DMS 273 treated with DMSO at 0.1 percent for 48 hours (cell line): ENCODE measurements around the gene RNF215.

Experiments used
- DNase-seq: peaks from one replicate; lab custom pipeline; 2025; lab: John Stamatoyannopoulos, UW

Gene RNF215

DNA sequence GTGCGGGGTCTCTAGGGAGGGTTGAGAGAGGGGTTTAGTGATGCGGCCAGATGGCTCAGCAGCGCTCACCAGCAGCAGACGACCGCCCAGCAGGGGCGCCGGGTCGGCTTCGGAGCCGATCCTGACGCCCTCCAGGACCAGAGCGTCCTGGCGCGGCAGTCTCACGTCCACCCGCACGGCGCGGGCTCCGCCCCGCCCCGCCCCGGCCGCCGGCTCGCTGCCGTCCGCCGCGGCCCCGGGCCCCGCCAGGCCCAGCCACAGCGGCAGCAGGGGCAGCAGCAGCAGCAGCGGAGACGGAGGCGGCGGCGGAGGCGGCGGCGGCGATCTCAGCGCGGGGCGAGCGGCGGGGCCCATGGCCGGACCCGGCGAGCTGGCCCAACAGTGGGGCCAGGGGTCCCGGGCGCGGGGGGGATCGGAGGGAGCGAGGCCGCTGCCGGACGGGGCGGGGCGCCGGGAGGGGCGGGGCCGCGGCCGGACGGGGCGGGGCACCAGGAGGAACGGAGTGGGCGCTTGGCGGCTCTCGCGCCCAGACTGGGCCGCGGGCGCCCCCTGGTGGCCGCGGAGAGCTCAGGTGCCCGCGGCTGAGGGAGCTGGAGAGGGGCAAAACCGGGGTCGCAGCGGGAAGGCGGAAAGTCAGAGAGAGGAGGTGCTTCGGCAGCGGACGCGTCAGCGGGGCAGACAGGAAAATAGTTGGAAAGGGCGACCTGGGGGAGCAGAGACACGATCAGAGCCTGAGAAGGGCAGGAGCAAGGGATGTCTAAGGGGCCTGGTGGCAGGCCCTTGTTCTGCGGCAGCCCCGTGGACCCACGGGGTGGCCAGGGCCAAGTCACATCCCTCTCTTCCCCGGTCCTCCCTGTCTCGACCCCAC, at the start of gene RNF215:
Gene RNF215 (minus strand): TSS at position 452 of the 868 bp plus-strand sequence. CDS start 98 bp downstream, at position 354.
- no peak for DNase-seq

DNA sequence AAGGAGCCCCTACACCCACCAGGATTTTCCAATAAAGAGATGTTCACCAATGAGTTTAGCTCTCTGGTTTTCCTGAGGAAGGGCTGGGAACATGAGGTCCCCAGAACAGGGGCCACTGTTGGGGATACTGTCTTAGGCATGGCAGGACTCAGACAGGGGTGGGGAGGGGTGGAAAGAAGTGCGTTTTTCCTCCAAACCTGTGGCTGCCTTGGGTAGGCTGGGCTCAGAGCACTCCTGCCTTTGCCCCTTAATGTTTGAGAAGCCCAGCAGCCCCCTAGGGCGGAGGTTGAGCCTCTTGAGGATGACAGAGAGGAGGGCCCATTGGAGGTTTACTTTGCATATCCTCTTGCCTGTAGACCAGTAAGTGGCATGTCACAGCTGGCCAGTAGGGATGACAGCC, 49.0 kb upstream of the RNF215 start:
- no peak for DNase-seq

DNA sequence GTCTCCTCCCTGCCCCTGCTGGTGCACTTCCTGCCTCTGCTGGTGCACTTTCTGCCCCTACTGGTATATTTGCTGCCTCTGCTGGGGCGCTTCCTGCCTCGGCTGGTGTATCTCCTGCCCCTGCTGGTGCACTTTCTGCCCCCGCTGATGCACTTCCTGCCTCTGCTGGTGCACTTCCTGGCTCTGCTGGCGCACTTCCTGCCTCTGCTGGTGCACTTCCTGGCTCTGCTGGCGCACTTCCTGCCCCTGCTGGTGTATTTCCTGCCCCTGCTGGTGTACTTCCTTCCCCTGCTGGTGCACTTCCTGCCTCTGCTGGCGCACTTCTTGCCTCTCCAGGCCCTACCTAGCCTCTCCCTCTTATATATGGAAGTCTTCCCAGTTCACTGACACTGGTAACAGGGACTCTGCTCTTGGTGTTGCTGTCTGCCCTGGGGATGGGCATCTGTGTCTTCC, 48.5 kb upstream of the RNF215 start:
- no peak for DNase-seq

DNA sequence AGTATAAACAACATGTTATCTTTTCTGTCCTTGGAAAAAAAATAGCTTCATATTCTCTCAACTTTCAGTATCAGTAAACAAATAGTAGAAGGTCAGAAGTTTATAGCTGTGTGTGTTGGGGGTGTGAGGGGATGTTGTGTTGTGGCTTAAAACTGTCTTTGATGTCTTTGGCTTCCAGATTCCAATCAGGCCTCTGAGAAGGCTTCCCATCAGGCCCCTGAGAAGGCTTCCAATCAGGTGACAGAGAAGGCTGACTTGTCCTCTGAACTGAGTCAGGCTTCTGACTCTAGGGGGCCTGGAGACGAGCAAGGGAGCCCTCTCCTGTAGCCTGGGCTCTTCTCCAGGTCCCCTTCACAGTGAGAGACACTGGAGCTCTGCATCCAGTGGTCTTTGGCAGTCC, 47.6 kb upstream of the RNF215 start:
- no peak for DNase-seq

DNA sequence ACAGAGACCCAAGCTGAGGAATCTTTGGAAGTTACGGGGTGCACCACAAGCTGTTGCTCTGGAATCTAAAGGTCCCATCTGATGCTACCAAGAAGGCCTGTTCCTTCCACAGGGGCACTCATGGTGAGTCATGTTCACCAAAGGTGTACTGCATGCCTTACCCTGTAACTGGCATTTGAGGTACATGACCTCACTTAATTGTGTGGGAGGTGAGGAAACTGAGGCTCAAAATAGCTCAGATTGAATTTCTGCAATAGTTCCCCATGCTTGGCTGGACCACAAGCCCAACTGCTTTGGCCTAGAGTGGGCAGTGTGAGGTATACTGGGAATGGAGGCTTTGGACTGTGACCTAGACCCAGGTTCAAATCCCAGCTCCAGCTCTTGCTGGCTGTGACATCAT, 46.6 kb upstream of the RNF215 start:
- no peak for DNase-seq

DNA sequence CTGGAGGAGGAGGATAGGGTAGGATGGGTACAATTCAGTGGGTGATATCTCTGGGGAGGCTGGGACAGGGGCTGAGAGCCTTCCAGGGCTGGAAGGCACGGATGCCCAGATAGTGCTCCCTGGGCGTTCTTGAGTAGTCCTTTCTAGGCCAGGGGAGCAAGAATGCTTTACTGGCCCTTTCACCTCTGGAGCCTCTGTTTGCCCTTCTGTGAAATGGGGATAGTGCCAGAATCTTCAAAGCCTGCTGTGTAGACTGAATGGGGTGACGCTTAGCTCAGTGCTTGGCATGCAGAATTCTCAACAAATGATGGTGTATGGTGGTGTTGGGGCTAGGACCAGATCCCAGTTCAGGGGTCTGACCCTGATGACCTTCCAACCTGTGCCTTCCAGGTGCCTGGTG, 46.0 kb upstream of the RNF215 start:
- no peak for DNase-seq

DNA sequence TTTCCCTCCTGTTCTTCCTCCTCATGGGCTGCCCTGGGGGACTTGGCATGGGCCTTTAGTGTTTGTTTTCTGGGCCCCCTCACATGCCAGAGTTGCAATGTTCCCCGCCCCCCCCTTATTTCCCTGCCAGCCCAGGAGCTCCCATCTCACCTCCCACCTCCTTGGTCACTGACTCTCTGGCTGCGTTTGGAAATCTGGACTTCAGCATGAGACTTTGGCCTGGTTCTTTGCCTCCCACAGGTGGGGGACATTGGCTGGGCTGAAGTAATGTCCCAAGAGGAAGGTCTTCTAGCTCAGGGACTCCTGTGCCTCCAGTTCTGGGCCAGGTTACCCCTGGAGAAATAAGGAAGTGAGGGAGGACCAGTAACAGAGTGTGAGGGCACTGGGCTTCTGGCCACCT, 45.3 kb upstream of the RNF215 start:
- DNase-seq, result no peak

DNA sequence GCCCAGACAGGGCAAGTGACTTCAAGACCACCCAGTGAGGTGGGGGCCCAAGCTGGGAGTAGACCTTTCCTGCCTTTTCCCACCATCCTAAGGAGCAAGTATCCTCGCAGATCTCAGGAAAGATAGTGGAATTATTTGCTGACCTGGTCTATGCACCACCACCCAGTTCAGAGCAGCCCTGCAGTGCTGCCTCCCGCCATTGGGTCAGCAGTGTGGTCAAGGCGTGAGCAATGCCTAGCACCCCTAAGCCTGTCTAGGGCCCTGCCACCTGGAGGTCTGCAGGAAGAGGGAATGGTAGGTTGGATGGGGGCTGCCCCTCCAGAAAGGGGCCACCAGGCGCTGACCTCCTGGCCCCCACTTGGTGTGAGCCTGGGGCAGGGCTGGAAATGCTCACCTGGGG, 44.9 kb upstream of the RNF215 start:
- DNase-seq, result no peak

DNA sequence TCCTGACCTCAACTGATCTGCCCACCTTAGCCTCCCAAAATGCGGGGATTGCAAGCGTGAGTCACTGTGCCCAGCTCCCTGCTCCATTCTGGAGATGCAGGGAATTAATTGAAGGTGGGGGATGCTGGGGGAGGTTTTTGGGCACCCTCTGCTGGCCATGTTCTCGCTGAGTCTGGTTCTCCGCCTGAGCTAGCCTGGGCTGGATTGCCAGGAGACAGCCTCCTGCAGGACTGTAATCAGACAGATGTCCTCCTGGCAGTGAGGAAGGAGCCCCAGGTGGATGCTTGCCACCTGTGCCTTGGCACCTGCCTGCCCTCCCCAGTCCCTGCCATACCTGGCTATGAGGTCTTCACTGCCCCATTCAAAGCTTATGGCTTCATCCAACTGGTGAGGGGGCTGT, 43.7 kb upstream of the RNF215 start:
- no peak for DNase-seq

DNA sequence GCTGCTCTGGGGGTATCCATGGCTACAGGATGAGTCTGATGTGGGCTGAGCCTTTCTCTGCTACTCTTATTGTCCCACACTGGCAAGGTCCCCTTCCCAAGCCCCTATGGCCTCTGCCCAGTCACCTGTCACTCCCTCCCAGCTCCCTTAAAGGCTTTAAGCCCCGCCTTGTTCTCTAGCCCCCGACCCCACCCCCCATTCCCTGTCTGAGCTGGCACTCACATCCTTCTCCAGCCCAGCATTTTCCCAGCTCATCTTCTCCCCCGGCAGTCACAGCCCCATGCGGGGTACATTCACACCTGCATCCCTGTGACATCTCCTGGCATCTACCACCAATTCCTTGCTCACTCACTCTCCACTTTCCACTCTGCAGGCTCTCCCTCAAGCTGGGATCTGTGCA, 42.7 kb upstream of the RNF215 start:
- DNase-seq, result no peak

DNA sequence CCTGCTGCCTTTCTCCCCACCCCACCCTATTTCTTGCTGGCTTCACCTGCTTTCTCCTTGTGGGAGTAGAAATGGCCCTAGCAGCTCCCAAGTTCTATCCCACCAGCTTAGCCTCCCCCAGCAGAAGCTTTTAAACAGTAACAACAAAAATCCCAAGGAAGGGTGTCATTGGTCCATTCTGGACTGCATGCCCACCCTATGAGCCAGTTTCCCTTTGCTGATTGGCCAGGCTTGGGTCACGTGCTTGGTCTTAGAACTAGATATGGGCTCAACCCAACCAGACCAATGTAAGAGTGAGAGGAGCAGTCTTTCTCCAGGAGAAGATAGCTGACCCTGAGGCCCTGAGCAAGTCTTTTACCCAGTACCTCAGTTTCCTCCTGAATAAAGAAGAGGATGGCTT, 40.7 kb upstream of the RNF215 start:
- DNase-seq, result no peak

DNA sequence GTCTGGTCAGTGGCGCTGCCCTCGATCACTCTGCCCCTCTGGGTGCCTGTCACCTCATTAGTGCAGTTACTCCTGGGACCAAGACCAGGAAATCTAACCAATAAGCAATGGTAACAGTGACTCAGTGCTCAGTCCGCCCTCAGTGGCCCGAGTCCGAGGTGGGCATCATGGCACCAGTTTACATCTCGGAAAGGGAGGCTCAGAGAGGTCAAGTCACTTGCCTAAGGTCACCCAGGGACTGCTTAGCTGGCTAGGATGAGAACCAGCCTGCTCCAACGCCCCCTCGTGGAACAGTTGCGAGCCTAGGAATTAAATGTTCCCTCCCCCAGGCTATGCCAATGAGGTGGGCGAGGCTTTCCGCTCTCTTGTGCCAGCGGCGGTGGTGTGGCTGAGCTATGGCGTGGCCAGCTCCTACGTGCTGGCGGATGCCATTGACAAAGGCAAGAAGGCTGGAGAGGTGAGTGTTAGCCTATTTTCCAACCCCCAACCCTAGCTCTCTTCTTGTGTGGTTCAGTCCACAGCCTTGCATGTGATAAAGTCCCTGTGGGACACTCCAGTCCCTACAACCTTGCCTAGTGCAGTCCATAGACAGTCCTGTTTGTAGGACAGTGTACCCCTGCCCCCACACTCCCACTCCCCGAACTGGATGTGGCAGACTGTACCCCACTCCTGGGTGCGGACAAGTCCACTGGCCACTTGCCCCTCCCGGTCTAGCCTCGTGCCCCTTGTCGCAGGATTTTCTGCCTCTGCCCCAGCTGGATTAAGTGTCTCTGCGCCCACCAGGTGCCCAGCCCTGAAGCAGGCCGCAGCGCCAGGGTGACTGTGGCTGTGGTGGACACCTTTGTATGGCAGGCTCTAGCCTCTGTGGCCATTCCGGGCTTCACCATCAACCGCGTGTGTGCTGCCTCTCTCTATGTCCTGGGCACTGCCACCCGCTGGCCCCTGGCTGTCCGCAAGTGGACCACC, 39.5 kb upstream of the RNF215 start:
- DNase-seq, result peak; percentile 39

DNA sequence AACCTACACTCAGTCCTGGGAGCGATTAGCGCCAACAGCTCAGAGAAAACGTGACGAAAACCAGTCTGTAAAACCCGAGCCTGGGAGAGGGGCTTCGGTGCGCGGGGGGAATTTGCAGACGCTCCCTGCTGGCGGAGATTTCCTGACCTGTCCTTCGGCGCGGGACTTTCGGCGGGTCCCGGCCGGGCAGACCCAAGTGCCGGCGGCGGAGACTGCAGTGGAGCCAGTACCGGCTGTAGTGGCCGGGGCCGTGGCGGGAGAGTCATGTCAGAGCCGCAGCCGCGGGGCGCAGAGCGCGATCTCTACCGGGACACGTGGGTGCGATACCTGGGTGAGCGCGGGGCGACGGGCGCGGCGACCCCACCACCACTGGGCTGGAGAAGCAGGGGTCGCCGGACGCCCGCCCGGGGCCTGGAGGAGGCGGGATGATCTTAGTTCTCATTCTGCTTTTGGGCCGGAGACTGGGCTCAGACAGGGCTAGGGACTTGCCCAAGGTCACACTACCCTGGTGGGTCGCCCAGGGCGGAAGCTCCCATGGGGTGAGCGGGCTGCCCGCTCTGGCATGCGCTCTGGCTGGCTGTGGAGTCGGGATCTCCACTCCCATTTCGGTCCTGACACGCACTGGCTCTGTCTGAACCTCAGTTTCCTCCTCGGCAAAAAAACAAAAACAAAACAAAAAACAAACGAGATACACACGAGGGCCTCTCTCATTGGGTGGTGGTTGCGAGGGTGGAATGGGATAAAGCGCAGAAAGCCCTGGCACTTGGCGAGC, 38.6 kb upstream of the RNF215 start, which contains the start of gene MTFP1:
Gene MTFP1 (plus strand): TSS at position 153 of the 772 bp plus-strand sequence. CDS start 112 bp downstream, at position 265.
- peak; percentile 27 for DNase-seq

DNA sequence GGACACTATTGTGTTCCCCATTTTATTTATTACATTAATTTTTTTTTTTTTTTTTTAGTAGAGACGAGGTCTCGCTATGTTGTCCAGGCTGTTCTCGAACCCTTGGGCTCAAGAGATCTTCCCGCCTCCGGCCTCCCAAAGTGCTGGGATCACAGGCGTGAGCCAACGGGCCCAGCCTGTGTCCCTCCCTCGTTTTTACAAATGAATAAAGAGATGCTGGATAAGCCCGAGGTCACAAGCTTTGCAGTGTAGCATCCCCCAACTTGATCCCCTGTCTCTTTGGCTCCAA, 38.1 kb upstream of the RNF215 start:
- DNase-seq, result no peak

DNA sequence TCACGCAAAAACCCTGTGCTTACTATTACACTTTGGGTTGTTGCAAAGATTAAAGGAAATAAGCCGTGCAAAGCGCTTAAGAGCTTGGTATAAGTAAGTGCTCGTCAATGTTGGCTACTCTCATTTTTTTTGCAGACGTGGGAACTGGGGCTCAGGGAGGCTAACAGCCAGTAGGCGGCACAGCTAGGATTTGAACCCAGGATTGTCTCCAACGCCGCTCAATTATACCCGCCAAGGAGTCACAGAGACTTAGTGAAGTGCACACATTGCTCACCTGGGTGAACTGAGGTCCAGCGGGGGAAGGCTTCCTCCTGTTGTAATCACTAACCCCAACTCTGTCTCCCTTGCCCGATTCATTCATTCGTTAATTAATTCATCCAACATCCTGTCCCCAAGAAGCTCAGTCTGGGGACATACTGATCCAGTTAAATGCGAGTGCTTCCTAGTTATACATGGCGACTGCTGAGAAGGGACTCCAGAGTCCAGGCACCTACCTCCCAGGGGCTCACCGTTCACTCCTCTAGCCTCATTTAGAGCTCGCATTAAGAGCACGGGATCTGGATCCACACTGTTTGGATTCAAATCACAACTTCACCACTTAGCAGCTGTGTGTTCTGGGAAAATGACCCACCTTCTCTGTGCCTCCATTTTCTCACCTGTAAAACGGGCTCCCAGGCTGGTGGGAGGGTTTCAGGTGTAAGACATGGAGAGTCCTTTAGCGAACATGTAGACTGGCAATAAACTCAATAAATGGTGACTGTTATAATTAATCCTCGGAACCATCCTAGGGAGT, 37.5 kb upstream of the RNF215 start:
- no peak for DNase-seq

DNA sequence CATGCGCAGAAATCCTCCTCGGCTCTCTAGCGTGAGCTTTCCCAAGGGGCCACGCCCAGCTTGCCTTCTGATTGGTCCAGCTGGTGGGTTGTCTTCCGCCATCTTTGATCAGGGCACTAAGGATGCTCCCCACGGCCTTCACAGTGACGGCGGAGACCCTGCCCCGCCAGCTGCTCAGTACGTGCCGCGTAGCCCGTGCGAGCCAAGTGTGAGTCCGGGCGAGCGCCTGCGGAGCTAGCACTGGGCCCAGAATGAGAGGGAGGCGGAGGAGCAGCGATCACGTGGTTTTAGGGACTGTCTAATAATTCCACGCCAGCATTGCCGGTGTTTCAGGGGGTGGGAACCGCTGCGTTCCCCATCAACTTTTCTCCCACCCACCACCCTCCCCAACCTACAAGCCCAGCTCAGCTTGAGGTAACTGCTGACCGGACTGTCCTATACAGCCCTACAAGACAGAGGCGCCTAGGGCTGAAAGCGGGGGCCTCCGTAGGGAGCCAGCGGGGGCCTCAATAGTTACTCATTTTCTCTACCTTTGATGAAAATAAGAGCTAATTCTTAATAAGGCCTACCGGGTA, 36.8 kb upstream of the RNF215 start:
- peak; percentile 98 for DNase-seq

DNA sequence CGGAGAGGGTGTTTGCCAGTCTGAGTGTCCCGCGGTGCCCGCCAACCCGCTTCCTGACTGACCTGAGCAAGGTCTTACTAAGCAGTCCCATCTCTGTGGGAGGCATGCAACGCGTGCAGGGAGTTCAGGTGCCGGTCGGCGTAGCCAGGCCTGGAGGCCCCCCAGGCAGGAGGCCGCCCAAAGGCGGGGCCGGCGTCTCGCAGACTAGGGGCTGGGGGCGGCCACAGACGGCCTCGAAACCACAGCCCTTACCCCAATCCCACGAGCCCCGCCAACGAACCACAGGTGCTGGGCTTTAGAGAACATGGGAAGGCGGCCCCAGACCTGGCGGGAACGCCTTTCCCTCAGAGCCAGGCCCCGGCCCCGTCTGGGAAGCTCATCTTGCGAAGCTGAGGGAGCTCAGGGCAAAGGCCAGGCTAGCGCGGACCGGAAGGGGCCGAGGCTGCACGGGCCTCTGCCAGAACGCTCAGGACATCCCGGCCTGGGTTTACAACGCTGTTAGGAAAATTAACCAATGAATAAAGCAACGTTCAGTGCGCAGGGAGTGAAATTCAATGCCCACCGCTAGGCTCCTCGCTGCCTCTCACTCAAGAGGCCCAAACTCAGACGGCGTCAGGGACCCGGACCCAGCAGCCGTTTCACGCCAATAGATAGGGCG, 36.2 kb upstream of the RNF215 start:
- no peak for DNase-seq

DNA sequence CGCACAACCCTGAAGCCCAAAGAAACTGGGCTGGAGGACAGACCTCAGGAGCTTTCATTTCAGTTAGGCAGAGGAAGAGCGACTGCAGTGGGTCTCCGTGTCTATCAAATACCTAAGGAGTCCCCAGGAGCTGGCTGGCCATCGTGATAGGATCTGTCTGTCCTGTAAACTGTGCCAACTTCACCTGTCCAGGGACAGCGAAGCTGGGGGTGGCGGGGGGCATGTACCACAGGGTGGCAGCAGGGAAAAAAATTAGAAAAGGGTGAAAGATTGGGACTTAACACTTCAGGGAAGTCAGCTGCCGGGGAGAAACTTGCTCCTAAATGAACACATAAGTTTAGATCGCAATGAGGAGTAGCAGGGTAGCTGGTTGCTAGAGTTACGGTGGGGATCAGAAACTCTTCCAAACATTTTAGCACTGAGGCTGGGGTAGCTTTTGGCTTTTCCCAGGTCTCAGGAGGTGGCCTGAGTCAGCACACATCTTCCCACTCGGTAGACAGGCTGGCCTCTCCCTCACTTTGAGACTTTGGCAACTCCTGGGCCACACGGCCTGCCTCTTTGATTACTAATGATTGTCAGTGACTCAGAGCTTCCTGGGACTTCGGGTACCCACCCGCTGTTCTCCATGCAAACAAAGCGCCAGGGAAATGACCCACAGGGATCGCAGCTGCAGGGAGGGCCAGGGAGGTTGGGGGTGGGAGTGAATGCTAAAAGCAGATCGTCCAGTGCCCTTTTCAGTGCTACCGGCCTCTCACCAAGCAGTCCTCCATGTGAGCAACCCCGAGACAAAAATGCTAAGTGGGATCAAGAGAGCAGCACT, 35.5 kb upstream of the RNF215 start:
- no peak for DNase-seq

DNA sequence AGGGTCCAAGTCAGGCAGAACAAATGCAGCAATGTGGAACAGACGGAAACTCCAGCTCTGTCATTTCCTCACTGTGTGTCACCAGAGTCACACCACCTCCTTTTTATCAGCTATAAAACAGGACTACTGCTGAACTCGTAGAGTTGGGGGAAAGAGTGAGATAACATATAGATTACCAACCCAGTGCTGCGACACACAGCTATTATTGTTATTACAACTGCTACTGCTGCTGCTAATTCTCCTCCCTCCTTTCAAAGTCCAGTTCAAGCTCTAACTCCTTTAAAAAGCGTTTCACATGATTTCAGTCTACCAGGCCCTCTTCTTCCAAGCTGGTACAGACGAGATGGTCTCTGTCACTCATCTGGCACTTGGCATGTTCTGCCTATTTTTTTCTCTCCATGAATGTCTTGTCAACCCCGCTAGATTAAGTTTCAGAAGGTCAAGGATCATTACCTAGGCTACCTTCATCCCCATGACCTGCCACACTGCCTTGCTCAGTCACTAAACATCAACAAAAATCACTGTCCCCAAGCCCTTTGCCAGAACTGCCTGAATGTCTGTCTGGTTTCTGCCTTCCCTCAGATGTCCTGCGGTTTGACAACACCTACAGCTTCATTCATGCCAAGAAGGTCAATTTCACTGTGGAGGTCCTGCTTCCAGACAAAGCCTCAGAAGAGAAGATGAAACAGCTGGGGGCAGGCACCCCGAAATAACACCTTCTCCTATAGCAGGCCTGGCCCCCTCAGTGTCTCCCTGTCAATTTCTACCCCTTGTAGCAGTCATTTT, 34.7 kb upstream of the RNF215 start:
- no peak for DNase-seq
